ENCODE data around the gene KCTD21. TPM values are rescaled to one million over a fixed set of nuclear protein-coding genes. Genes with fewer than 3 reads are reported as not detected.

The KCTD21 gene
- total RNA-seq, 1 experiment from 2014 or later = 7.6 TPM

DNA sequence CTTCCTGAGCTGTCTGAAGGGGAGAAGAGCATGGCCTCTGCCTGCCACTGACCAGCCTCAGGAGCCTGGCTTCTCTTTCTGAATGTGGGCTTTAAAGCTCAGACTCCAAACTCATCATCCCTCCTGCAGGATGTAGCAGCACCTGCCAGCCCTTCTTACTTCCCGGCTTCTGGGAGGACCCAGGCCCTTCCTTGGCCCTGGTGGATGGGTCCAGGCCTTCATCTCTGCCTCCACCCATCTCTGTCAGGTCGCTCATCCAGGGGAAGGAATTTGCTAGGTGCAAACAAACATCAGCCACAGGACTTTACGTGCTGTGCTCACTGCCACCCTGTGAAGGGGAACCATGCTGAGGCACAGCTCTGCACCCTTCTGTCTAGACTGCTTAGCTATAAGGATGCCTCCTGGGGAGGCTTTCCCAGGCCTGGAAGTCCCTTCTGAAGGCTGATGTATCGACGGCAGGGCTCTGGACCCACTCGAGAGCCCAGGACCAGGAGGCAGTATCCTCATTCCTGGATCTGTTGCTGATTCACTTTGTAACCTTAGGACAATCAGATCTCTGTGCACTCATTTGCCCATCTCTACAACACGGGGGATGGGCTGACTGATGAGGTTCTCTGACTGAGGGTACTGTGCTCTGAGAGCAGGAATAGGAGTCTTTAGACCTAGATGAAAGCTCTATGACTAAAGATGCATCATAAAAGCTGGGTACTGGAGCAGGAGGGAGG, 31.2 kb upstream of the KCTD21 start:
- DNase-seq (ENCODE audit: low read depth) = no peak

DNA sequence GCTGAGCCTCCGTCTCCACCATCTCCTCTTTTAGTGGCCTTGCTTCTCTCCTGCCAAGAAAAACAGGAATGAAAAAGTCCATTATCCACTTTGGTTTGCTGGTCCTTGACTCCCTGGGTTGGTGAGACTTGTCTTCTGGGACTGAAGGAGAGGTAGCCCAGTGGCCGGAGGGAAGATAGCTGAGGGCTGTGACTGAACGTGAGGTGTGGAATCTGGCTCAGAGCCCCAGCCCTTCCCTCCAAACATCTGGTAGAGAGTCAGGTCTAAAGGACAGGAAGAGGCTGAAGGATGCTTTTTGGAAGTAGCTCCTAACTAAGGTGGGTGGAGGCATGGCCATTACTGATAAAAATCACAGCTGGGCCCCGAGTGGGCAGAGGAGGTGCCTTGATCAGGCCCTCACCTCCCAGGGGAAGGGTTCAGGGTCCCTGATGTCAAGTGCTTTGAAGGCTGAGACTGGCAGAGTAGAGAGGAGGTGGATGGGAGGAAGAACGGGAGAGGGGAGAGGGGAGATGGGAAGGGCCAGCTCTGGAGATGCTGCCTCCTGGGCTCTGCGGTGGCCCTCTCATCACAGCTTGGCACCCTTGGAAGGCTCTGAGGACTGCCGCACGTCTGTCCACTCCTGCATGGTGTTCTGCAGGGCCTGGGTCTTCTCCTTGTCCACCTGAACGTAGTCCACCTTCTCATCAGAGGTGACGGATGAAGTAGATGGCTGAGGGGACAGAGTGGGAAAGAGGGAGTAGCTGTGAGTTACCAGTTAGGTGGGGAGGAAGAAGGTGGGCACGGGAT, 30.5 kb upstream of the KCTD21 start:
- no peak for DNase-seq (ENCODE audit: low read depth)

DNA sequence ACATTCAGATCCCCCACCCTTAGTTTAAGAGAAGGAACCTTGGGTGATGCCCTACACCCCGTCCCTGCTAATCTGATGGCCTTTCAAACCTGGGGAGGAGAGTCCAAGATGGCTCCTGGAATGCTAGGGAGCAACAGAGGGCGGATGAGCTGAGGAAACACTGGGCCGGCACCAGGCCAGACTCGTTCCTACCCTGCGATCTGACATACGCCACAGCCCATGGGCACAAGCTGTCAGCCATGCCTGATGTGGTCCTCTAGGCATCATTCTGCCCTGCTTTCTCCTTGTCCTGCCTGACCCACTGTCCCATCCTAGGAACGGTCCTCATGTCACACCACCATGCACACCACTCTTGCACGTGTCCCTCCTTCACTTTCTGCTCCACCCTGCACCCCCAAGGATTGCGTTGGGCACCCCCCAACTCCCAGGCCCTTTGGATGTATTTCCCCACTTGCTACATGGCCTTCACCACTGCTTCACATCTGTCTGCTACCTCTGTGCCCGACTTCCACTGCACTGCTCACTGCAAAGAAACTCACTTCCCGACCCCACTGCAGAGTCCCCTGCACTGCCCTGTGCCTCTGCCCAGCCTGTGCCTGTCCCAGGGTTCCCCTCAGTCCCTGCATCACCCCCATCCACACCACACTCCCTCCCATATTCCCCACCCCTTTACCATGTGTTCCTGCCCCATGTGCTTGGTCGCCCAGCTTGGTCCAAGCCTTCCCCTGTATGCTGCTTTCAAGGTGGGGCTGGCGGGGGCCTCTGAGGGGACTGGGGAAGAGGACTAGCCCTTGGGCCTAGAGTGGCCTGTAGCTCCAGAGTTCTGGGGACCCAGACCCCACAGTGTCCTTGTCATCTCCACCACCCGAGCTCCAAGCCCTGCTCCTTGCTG, 29.5 kb upstream of the KCTD21 start:
- no peak for DNase-seq (ENCODE audit: low read depth)

DNA sequence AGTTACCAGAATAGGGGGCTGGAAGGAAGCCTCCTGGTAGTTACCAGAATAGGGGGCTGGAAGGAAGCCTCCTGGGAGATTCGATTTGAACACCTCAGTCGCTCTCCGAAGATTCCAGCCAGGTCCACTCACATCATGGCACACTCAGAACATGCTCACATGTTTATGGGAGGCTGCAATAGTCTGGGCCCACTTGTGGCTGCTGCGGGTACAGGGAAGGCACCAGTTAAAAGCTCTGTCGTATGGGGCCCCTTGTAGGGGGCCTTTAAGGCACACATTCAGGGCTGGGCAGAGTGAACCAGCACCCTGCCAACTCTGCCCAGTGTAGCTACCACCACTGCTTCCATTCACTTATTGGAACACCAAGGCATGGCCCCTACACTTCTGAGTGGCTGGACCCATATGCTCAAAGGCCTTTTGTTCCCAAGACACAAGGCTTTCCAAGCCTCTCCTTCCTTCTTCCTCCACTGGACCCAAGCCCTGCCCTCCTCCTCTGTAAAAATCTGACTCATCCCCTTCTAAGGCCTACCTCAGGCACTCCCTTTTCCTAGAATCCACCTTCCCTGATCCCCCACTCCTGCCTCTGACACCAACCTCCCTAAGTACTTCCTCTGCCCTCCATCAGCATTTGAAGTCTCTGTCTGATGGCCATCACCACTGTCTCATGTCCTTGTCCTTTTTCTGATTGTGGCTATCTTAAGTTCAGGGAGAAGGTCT, 28.3 kb upstream of the KCTD21 start:
- no peak for DNase-seq (ENCODE audit: low read depth)

DNA sequence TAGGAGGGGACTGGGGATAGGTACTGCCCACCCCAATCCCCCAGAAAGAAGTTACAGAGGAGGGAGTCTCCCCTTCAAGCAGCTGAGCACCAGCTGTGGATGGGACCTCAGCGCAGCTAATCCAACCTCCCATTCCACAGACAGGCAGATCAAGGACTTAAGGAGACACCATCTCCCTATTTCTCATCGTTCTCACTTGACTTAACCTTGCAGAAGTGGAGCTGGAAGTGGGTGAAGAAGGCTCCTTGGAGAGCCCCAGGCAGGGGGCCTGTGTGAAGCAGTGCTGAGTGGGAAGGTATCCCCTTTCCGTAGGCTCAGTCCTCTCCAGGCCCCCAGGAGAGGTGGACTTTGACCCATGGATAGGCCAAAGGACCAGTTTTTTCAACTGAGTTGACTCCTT, 27.6 kb upstream of the KCTD21 start:
- no peak for DNase-seq (ENCODE audit: low read depth)

DNA sequence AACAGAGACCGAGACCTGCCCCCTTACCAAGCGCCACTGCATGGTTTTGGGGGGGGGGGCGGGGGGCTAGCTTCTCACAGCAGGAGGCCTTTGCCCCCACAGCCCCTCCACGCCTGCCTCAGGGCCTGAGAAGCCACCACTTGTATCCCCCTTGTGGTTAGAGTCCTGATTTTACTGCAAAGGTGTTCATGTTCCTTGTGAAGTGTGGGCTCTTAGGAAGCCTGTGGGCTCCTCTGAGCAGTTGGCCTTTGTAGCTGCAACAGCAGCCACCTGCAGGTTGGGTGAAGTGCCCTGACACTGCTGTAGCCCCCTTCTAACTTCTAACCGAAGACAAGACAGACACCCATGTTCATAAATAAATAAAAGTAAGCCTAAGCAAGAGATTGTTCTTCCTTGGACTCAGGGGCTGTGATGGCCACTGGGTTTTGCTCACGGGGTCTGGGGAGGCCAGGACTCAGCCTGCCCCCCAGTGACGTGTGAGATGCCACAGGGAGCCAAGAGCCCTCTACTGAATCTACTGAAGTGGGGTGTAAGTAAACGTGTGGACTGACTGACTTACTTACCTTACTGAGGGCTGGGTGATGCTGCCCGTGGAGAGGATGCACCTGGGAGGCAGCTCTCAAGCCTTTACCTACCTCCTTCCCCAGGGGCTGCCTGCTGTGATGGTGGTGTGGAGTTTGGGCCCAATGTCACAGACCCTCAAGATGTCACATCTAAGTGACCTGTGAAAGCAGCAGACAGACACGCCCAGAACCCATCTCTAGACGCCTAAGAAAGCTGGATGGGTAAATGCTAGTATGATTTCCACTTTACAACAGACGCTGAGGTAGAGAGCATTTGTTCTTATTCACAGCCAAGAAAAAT, 26.1 kb upstream of the KCTD21 start:
- DNase-seq (ENCODE audit: low read depth) = no peak

DNA sequence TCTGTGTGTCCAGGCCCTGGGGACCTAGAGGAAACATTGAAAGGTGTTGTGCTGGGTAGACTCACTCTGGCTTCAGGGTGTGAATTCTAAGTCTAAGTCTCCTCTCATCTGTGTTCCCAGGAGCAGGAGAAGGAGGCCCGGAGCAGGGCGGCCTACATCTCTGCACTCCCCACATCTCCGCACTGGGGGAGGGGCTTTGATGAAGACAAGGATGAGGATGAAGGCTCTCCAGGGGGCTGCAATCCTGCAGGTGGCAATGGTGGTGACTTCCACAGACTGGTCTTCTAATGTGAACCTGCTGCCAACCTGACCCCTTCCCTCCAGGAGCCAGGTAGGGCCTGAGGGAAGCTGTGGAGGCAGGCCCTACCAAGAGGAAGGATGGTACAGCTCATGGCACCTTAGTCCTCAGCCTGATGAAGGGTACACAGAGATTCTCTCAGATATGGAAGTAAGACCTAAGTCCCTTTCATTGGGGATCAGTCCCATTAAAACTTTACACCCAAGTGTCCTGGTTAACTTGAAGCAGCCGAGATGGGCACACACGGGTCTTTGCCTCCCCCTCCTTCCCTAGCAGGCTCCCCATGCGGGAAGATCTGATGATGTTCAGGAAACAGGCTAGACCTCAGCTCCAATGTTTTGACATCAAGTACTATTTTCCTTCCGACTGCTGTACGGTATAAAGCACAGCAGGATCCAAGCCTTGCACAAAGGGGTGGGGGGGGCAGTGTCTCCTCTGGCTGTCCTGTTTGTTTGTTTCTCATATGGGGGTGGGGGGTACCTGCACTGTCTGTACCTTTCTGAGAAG, 25.3 kb upstream of the KCTD21 start:
- DNase-seq (ENCODE audit: low read depth) = no peak

DNA sequence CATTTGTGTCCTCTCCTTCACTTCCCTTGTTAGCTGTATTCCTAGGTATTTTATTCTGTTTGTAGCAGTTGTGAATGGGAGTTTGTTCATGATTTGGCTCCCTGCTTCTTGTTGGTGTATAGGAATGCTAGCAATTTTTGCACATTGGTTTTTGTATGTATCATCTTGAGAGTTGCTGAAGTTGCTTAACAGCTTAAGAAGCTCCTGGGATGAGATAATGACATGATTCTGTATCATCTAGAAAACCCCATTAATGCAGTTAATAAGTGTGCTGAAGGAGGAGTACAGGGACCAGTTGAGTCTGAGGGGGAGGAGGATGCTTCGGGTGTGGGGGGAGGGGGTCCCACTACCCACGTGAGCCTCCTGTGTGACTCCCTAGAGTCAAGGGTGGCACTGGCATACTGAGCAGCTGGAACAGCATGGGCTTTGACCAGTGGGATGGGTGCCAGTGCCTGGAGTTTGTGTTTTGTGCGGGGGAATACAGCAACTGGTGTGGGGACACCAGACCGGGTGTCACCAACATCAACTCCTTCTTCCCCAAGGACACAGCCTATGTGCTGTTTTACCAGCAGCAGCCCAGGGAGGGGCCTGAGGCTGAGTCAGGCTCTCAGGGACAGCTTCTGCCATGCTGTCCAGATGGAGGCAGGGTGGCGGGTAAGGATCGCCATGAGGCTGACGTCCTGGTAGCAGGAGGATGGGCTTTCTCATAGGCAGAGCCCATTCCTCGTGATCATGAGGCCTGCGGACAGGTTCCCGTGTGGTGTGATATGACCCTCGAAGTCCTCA, 24.4 kb upstream of the KCTD21 start:
- DNase-seq (ENCODE audit: low read depth) = no peak

DNA sequence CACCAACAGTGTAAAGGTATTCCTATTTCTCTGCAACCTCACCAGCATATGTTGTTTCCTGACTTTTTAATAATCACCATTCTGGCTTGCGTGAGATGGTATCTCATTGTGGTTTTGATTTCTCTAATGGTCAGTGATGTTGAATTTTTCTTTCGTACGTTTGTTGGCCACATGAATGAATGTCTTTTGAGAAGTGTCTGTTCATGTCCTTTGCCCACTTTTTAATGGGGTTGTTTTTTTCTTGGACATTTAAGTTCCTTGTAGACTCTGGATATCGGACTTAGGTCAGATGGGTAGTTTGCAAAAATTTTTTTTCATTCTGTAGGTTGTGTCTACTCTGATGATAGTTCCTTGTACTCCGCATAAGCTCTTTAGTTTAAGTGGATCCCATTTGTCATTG, 23.1 kb upstream of the KCTD21 start:
- no peak for DNase-seq (ENCODE audit: low read depth)

DNA sequence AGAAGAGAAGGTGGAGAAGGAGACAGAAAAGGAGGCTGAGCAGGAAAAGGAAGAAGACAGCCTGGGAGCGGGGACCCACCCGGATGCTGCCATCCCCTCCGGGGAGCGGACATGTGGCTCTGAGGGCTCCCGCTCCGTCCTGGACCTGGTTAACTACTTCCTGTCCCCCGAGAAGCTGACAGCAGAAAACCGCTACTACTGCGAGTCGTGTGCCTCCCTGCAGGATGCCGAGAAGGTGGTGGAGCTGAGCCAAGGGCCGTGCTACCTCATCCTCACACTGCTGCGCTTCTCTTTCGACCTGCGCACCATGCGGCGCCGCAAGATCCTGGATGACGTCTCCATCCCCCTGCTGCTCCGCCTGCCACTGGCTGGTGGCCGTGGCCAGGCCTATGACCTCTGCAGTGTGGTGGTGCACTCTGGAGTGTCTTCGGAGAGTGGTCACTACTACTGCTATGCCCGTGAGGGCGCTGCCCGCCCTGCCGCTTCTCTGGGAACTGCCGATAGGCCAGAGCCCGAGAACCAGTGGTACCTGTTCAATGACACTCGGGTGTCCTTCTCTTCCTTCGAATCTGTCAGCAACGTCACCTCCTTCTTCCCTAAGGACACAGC, 21.7 kb upstream of the KCTD21 start:
- DNase-seq (ENCODE audit: low read depth) = no peak

DNA sequence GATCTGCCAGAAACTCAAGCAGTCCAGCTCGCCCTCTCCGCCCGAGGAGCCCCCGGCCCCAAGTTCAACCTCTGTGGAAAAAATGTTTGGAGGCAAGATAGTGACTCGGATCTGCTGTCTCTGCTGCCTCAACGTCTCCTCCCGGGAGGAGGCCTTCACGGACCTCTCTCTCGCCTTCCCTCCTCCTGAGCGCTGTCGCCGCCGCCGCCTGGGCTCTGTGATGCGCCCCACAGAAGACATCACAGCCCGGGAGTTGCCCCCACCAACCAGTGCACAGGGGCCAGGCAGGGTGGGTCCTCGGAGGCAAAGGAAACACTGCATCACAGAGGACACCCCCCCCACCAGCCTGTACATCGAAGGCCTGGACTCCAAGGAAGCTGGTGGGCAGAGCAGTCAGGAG, 21.1 kb upstream of the KCTD21 start:
- no peak for DNase-seq (ENCODE audit: low read depth)

DNA sequence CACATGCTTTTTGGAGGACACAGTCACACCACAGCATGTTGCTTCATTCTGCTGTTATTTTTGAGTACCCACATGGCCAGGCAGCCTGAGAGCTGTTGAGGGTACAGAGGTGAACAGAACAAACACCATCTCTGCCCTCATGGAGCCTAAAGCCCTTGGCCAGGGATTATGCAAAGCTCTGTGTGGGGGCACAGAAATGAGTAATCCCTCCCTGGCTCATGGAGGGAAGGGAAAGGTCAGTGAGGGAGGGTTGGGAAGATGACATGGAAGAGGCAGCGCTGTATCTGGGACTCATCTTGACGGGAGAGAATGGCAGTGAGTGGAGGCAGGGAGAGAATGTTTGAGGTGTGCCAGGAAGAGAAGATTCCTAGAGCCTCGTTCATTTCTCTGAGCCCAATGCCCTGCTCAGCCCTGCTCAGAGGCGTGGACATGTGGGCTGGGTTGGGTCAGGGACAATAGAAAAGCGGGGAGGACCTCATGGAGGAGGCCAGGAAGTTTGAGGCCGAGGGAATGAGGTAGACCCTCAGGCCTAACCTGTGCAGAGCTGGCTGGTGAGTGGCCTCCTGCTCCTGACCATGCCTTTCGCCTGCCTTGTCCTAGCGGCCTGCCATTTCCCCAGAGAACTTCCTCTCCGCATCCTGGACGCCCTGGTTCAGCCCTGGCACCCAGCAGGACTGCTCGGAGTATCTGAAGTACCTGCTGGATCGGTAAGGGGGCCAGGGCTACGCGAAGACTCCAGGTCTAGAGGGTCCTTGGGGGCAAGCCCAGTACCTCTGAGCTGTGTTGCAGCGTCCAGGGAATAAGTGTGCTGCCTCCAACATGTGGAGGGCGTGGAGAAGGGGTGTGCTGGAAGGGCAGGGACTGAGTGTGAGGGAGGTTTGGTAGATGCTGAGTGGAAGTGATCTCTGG, 20.1 kb upstream of the KCTD21 start:
- peak; percentile 38 for DNase-seq (ENCODE audit: low read depth)

DNA sequence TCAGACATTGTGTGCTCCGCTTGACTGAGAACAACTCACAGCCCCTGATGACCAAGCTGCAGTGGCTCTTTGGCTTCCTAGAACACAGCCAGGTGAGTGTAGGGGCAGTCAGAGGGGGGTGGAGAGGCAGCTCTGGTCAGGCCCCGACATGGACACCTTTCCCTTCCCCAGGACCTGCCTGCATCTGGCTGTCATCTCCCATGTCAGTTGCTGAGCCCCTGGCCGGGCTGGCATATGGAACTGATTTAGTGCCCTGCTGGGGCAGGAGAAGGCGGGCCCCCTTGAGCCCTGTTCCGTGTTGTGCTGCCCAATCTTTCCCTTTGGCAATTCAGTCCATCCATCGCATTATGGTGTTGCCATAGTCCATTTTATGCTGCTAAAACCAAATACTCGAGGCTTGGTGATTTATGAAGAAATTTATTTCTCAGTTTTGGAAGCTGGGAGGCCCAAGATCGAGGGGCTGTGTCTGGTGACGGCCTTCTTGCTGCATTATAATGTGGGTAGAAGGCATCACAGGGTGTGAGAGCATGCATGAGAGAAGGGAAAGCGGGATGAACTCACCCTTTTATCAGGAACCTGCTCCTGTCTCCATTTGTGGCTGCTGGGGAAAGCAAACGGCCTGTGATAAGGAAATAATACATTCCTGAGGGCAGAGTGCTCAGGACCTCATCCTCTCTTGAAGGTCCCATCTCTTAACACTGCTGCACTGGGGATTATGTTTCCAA, 19.3 kb upstream of the KCTD21 start:
- DNase-seq (ENCODE audit: low read depth) = no peak

DNA sequence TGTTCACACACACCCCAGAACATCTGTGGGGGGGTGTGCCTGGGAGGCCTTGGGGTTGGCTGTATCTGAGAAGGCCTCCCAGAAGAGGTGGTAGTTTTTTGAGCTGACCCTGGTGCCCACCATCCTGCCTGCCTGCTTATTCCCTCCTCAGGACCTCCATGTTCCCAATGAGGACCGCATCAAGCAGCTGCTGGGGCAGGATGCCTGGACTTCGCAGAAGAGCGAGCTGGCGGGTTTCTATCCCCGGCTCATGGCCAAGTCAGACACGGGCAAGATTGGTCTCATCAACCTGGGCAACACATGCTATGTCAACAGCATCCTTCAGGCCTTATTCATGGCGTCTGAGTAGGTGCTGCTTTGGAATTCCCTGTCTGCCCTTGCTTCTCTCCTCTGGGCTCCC, 17.3 kb upstream of the KCTD21 start:
- DNase-seq (ENCODE audit: low read depth) = no peak

DNA sequence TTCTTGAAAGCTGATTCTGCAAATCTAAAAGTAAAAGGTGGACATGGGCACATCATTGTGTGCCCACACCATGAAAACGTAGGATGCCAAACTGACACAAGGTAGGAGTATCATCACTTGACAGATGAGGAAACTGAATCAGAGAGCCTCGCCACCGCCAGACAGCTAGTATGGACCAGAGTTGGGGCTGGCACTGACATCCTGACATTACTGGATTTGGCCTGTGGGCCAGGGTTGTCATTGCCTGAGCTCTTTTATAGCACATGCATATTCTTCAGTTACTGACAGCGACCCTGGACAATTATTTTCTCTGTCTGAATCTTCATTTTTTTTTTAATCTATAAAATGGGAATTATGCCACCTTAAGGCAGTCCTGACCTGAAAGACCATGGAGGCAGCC, 16.8 kb upstream of the KCTD21 start:
- DNase-seq (ENCODE audit: low read depth) = no peak

DNA sequence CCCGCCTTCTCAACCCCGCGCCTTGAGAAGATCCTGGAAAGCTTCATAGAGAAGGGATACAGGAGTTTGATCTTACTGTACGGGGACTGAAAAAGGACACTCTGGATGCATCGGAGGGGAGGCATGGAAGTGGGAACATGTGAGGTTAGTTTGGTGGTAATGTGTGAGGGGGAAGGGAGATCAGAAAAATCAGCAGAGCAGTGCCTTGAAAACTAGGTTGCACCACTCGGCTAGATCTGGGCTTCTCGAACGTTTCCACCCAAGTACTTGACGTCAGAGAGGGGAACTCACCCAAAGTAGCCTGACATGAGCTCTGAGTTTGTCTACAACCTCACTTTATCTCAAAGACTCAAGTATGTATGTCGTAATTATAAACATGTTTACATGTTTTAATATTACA, 14.8 kb upstream of the KCTD21 start:
- DNase-seq (ENCODE audit: low read depth) = no peak

DNA sequence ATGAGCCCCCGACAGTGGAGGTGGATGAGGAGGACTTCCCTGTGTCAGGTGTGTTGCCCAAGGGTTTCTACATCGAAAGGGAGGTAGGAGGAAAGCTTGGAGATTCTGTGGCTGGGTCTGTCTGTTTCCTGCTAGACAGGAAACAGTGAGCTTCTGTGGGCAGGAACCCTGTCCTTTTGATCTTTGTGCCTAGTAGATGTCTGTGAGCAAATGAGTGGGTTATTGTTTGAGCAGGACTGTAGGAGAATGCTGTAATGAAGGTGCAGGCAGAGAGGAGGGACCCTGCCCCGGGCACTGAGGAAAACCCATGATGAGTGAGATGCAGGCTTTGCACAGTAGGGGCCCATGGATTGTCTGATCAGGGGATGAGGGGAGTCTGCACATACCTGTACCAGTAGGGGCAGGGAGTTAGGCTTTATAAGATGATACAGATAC, 14.3 kb upstream of the KCTD21 start:
- DNase-seq (ENCODE audit: low read depth) = no peak
